Trophoblast cell (in vitro differentiated cells and primary cell): Measurements from ENCODE around the gene SLC16A12.
"Not testable (repeated sequence)": the region's sequence is repeated elsewhere in the genome, so short reads cannot be mapped to it uniquely, and the experiment has no call there.

Experiments
- DNase-seq, 2 donors: peaks; one replicate each; pipeline ENCODE4 v3.0.0-alpha.2; 2016
- H2AFZ ChIP-seq: 2 replicates; pipeline ENCODE4 v1.6.1; 2013; ENCODE audit warnings: low read length, moderate library complexity, mild to moderate bottlenecking; ENCODE audit not compliant: insufficient read depth, poor library complexity
- H2AK5ac ChIP-seq: 2 replicates; pipeline ENCODE4 v1.6.1; 2013; ENCODE audit warnings: mild to moderate bottlenecking, low read length
- H2BK120ac ChIP-seq: 2 replicates; pipeline ENCODE4 v1.6.1; 2013; ENCODE audit warnings: low read length, mild to moderate bottlenecking, moderate library complexity; ENCODE audit not compliant: insufficient read depth, poor library complexity
- H2BK12ac ChIP-seq: 2 replicates; pipeline ENCODE4 v1.6.1; 2013; ENCODE audit warnings: mild to moderate bottlenecking, low read length, moderate library complexity
- H2BK5ac ChIP-seq: 2 replicates; pipeline ENCODE4 v1.6.1; 2013; ENCODE audit warnings: low read length, low read depth, moderate library complexity, mild to moderate bottlenecking; ENCODE audit not compliant: poor library complexity
- H3K14ac ChIP-seq: 2 replicates; pipeline ENCODE4 v1.6.1; 2013; ENCODE audit warnings: mild to moderate bottlenecking, low read length
- H3K18ac ChIP-seq: 2 replicates; pipeline ENCODE4 v1.6.1; 2013; ENCODE audit warnings: mild to moderate bottlenecking, low read length
- H3K23ac ChIP-seq: 2 replicates; pipeline ENCODE4 v1.6.1; 2013; ENCODE audit warnings: low read length
- H3K27ac ChIP-seq: 2 replicates; pipeline ENCODE4 v1.5.1; 2013; ENCODE audit warnings: low read depth, mild to moderate bottlenecking, inconsistent platforms, low read length, moderate library complexity
- H3K27me3 ChIP-seq: 2 replicates; pipeline ENCODE4 v1.6.1; 2013; ENCODE audit warnings: inconsistent platforms, mild to moderate bottlenecking, low read length, moderate library complexity; ENCODE audit not compliant: insufficient read depth
- H3K36me3 ChIP-seq, 2 experiments: 1 replicate in 1 of 2; 2 replicates in 1 of 2; pipeline ENCODE4 v1.6.1; 2013; ENCODE audit warnings: low read length in 2 of 2, mild to moderate bottlenecking in 2 of 2, moderate library complexity in 1 of 2; ENCODE audit not compliant: insufficient read depth in 2 of 2, control insufficient read depth in 1 of 2
- H3K4ac ChIP-seq: 2 replicates; pipeline ENCODE4 v1.6.1; 2013; ENCODE audit warnings: low read depth, mild to moderate bottlenecking, low read length, moderate library complexity
- H3K4me1 ChIP-seq, 2 experiments: 1 replicate in 1 of 2; 2 replicates in 1 of 2; pipeline ENCODE4 v1.6.1; 2013; ENCODE audit warnings: low read length in 2 of 2, mild to moderate bottlenecking in 2 of 2, moderate library complexity in 1 of 2; ENCODE audit not compliant: insufficient read depth in 2 of 2, control insufficient read depth in 1 of 2
- H3K4me2 ChIP-seq: 2 replicates; pipeline ENCODE4 v1.6.1; 2013; ENCODE audit warnings: inconsistent platforms, mild to moderate bottlenecking, low read length, moderate library complexity
- H3K4me3 ChIP-seq: 2 replicates; pipeline ENCODE4 v1.5.1; 2013; ENCODE audit warnings: mild to moderate bottlenecking, low read depth, low read length, inconsistent platforms
- H3K79me1 ChIP-seq: one replicate; pipeline ENCODE4 v1.6.1; 2013; ENCODE audit warnings: low read length
- H3K79me2 ChIP-seq: 2 replicates; pipeline ENCODE4 v1.6.1; 2013; ENCODE audit warnings: low read length, mild to moderate bottlenecking; ENCODE audit not compliant: control insufficient read depth, insufficient read depth, poor library complexity
- H3K9ac ChIP-seq: 2 replicates; pipeline ENCODE4 v1.6.1; 2013; ENCODE audit warnings: mild to moderate bottlenecking, low read length
- H3K9me3 ChIP-seq: 2 replicates; pipeline ENCODE4 v1.6.1; 2013; ENCODE audit warnings: low read depth, mild to moderate bottlenecking, control low read depth, inconsistent platforms, low read length; ENCODE audit not compliant: insufficient read depth
- H4K12ac ChIP-seq: 2 replicates; pipeline ENCODE4 v1.6.1; 2013; ENCODE audit warnings: low read depth, mild to moderate bottlenecking, low read length, moderate library complexity
- H4K8ac ChIP-seq: 2 replicates; pipeline ENCODE4 v1.6.1; 2013; ENCODE audit warnings: low read depth, mild to moderate bottlenecking, low read length, moderate library complexity
- H4K91ac ChIP-seq: one replicate; pipeline ENCODE4 v1.6.1; 2013; ENCODE audit warnings: low read depth, mild to moderate bottlenecking, low read length, moderate library complexity
- WGBS: extraction: QIAGEN DNeasy Blood & Tissue Kit; methylation state at CpG from one replicate; pipeline ENCODE4 v1.1.7; 2013; ENCODE audit warnings: missing lambda C conversion rate; ENCODE audit not compliant: insufficient read length, insufficient coverage; ENCODE audit errors: extremely low coverage; 5-methylcytosine and 5-hydroxymethylcytosine counted together

Gene SLC16A12

GRCh38 chr10:89392974-89393373 is 142.4 kb downstream of the SLC16A12 start:
- H3K18ac ChIP-seq: no peak overlapping the region
- H3K14ac ChIP-seq: no peak overlapping the region
- H4K91ac ChIP-seq: no peak overlapping the region
- no peaks in the 10 kb centered on the region for H3K79me1 ChIP-seq
- H4K8ac ChIP-seq: no peak overlapping the region
- no peak overlapping the region for H4K12ac ChIP-seq
- H3K27ac ChIP-seq: peak overlapping the region; percentile 2
- H2BK120ac ChIP-seq: no peak overlapping the region
- no peak overlapping the region for H2AK5ac ChIP-seq
- no peak overlapping the region for H2BK5ac ChIP-seq
- H3K4me2 ChIP-seq: no peak overlapping the region
- H3K23ac ChIP-seq: no peak overlapping the region
- peak; percentile 36 to 59 for DNase-seq
- no peaks in the 10 kb centered on the region for H3K9me3 ChIP-seq
- no peak overlapping the region for H2AFZ ChIP-seq
- no peak overlapping the region for H3K4ac ChIP-seq
- no peaks in the 10 kb centered on the region for H3K36me3 ChIP-seq
- no peak overlapping the region for H3K4me3 ChIP-seq
- H3K27me3 ChIP-seq: no peaks in the 10 kb centered on the region
- H3K79me2 ChIP-seq: no peaks in the 10 kb centered on the region
- H3K9ac ChIP-seq: no peak overlapping the region
- no peak overlapping the region for H2BK12ac ChIP-seq
- H3K4me1 ChIP-seq: peaks cover 3 to 4% of the 10 kb centered on the region in 2 experiments
- WGBS: no CpG with 5 or more reads among the region's 2 CpGs

- no peaks in the 10 kb centered on the region for H3K9me3 ChIP-seq
- H3K18ac ChIP-seq: no peak within 1 kb of the TSS
- no peak within 1 kb of the TSS for H4K8ac ChIP-seq
- H3K27ac ChIP-seq: peak within 1 kb of the TSS; percentile 2
- H3K79me1 ChIP-seq: no peaks in the 10 kb centered on the region
- no peaks in the 10 kb centered on the region for H3K36me3 ChIP-seq
- no peaks in the 10 kb centered on the region for H3K79me2 ChIP-seq
- no peak within 1 kb of the TSS for H2BK12ac ChIP-seq
- no peak within 1 kb of the TSS for H3K4ac ChIP-seq
- H3K9ac ChIP-seq: no peak within 1 kb of the TSS
- H3K4me1 ChIP-seq: peaks cover 3 to 4% of the 10 kb centered on the region in 2 experiments
- H3K14ac ChIP-seq: no peak within 1 kb of the TSS
- no CpG with 5 or more reads among the region's 8 CpGs for WGBS
- no peak within 1 kb of the TSS for H2BK5ac ChIP-seq
- no peak within 1 kb of the TSS for H4K12ac ChIP-seq
- H3K27me3 ChIP-seq: no peaks in the 10 kb centered on the region
- no peak within 1 kb of the TSS for H3K4me3 ChIP-seq
- no peak within 1 kb of the TSS for H2BK120ac ChIP-seq
- peak; percentile 43 to 79 for DNase-seq
- H2AFZ ChIP-seq: no peak within 1 kb of the TSS
- H3K23ac ChIP-seq: no peak within 1 kb of the TSS
- no peak within 1 kb of the TSS for H2AK5ac ChIP-seq
- peak within 1 kb of the TSS; percentile 49 for H3K4me2 ChIP-seq
- H4K91ac ChIP-seq: no peak within 1 kb of the TSS
Measured at GRCh38 chr10:89391907-89392756, 143.3 kb downstream of the SLC16A12 start, which contains the start of gene IFIT1. IFIT1 (plus strand) TSS chr10:89392623; CDS start chr10:89392713, 90 bp downstream.

- H4K8ac ChIP-seq, H3K27me3 ChIP-seq, H4K12ac ChIP-seq, H2BK12ac ChIP-seq, H3K27ac ChIP-seq, H3K79me2 ChIP-seq, H2BK5ac ChIP-seq, DNase-seq, H3K14ac ChIP-seq, H2AK5ac ChIP-seq, H3K23ac ChIP-seq, H3K4me3 ChIP-seq, H3K4ac ChIP-seq, H3K9me3 ChIP-seq, H3K18ac ChIP-seq, H3K4me2 ChIP-seq, H4K91ac ChIP-seq, H3K9ac ChIP-seq, H3K36me3 ChIP-seq, H2AFZ ChIP-seq, H2BK120ac ChIP-seq, H3K79me1 ChIP-seq, H3K4me1 ChIP-seq: not testable (repeated sequence)
- no CpG with 5 or more reads among the region's 4 CpGs for WGBS
Measured at GRCh38 chr10:89391226-89391576, 144.2 kb downstream of the SLC16A12 start.

- H2AFZ ChIP-seq: no peak overlapping the region
- no peaks in the 10 kb centered on the region for H3K79me2 ChIP-seq
- no peak overlapping the region for H2BK5ac ChIP-seq
- no peak overlapping the region for H2BK120ac ChIP-seq
- no peaks in the 10 kb centered on the region for H3K9me3 ChIP-seq
- H3K27ac ChIP-seq: no peak overlapping the region
- H4K12ac ChIP-seq: no peak overlapping the region
- WGBS: no CpG with 5 or more reads among the region's 5 CpGs
- no peak overlapping the region for H3K14ac ChIP-seq
- no peak overlapping the region for H4K8ac ChIP-seq
- no peak overlapping the region for H3K4ac ChIP-seq
- no peaks in the 10 kb centered on the region for H3K27me3 ChIP-seq
- no peak overlapping the region for H2AK5ac ChIP-seq
- H3K4me3 ChIP-seq: no peak overlapping the region
- H3K79me1 ChIP-seq: no peaks in the 10 kb centered on the region
- no peak overlapping the region for H4K91ac ChIP-seq
- H3K4me1 ChIP-seq: peaks cover 3 to 4% of the 10 kb centered on the region in 2 experiments
- no peak overlapping the region for H2BK12ac ChIP-seq
- H3K36me3 ChIP-seq: no peaks in the 10 kb centered on the region
- H3K18ac ChIP-seq: no peak overlapping the region
- no peak overlapping the region for H3K23ac ChIP-seq
- H3K9ac ChIP-seq: no peak overlapping the region
- H3K4me2 ChIP-seq: no peak overlapping the region
- DNase-seq: no peak
Measured at GRCh38 chr10:89390476-89391225, 144.7 kb downstream of the SLC16A12 start.
